ENCODE data around the gene ATXN1.
"Not testable (repeated sequence)": the region's sequence is repeated elsewhere in the genome, so short reads cannot be mapped to it uniquely, and the experiment has no call there.

The ATXN1 gene

DNA sequence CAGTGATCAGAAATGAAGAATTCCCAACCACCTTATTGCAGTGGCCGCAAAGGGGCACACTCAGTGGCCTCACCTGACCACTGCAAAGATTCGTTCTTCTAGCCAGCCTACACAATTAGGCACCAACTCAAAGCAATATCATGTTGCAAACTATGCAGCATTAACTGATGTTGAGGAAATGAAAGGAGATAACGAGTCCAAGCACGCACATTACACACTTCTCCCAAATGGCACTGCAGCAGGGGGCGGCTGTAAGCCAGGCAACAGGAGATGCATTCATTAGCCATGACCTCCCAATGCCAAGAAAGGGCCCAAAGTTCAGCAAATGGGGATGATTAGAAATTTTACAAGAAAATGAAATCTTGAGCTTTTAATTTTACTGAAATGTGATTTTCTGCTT lies 39.3 kb downstream of the ATXN1 start:
- no peak for DNase-seq
- no peak for TF ChIP-seq POLR2A (IDR thresholded peaks at IDR 0.05; ENCODE audit: low read length)
- TF ChIP-seq GATA1 (IDR thresholded peaks at IDR 0.05; ENCODE audit: low read depth, low read length) = no peak

DNA sequence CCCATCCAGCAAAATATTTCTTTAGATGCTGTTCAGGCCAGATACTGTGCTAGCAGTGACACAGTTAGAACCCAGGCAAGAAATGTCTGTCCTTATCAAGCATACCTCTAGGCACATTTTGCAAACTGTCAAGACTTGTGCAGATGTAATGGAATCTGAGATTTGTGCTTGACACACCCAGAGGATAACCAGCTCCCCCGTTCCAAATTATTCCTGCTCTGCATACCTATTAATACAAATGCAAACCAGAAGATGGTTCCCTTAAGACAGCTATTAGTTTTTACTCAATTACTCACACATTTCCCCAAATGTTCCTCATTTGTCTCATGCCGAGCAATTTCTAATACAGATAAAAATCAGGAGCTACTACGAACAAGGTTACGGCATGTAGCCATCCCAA lies 40.4 kb downstream of the ATXN1 start:
- TF ChIP-seq POLR2A (IDR thresholded peaks at IDR 0.05; ENCODE audit: low read length) = no peak
- no peak for TF ChIP-seq GATA1 (IDR thresholded peaks at IDR 0.05; ENCODE audit: low read depth, low read length)
- DNase-seq = no peak

DNA sequence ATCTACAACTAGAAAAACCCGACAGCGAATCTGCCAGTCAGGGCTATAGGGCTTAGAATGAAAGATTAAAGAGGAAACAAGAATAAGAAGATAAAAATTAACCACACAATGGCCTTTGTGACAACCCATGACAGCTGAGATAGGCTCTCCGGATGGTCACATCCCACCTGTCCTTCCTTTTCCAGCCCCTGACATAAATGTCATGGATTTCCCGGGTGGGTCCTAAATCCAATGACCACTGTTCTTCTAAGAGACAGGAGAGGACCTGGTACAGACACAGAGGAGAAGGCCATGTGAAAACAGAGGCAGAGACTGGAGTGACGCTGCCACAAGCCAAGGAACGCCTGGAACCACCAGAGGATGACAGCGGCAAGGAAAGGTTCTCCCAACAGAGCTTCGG lies 41.8 kb downstream of the ATXN1 start:
- no peak for DNase-seq
- no peak for TF ChIP-seq POLR2A (IDR thresholded peaks at IDR 0.05; ENCODE audit: low read length)
- TF ChIP-seq GATA1 (IDR thresholded peaks at IDR 0.05; ENCODE audit: low read depth, low read length) = no peak

DNA sequence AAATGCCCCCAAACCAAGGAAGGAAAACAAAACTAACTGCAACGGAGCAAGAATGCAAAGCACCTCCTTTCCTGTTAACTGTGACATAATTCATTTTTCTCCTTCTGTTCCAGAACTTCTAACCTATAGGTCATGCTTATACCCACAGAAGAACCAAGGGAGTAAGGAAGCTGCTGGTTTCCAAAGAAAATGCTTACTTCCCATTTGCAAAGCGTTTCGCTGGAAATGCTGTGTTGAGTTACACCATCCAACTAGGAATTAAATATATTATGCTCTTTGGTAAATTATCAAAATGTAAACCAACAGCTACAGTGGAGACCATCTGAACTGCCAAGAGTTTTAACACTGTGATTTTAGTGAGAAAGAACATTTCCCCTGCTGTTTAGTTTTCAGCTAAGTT lies 42.9 kb downstream of the ATXN1 start:
- TF ChIP-seq GATA1 (IDR thresholded peaks at IDR 0.05; ENCODE audit: low read depth, low read length) (no peak), POLR2A (IDR thresholded peaks at IDR 0.05; ENCODE audit: low read length) (no peak)
- DNase-seq = no peak

DNA sequence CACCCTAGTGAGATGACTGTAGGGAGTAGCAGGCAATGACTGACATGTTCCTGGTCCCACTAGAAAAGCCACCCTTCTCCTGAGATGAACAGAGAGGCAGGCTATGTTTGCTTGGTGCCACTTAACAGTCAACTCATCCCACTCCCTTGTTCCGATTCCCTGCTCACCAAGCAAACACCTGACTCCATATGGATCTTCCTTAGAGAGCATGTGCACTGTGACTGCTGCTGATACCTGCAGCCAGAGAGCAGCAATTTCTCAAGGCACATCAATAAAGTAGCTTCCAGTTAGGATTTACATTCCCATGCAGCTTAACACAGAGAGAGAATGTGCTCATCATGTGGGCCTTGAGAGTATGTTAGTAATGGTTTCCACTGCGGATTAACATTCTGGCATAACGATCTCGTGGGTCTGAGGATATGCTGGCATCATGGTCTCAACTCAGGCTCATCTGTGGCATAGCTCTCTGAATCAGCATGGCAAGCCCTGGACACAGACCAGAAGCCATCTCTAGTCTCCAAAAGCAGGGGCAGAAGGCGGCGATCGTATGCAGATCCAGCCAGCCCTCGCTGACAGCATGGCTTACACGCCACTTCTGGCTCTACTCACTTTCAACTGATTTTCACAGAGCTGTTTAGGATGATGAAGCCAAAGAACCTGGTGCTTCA lies 43.9 kb downstream of the ATXN1 start:
- TF ChIP-seq GATA1 (IDR thresholded peaks at IDR 0.05; ENCODE audit: low read depth, low read length) (no peak), POLR2A (IDR thresholded peaks at IDR 0.05; ENCODE audit: low read length) (no peak)
- no peak for DNase-seq

DNA sequence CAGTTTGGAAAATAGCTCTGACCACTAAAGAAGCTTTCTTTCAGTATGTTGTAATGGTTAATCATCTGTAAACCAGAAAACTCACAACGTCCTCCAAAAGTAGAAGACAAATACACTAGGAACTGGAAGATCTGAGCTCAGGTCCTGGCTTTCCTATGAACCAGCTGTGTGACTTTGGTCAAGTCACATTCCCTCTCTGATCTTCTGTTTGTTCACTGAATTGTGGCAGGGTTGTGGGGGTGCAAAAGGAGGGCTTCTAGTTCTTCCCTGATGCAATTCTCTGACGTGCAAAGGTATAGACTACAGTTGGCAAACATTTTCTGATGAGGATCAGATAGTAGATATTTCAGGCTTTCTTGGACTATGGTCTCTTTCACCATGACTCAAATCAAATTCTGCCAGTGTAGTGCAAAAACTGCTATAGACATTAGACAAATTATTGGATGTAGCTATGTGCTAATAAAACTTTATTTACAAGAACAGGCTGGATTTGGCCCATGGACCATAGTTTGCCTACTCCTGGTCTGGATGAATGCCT lies 44.9 kb downstream of the ATXN1 start:
- no peak for DNase-seq
- TF ChIP-seq POLR2A (IDR thresholded peaks at IDR 0.05; ENCODE audit: low read length) = no peak
- no peak for TF ChIP-seq GATA1 (IDR thresholded peaks at IDR 0.05; ENCODE audit: low read depth, low read length)

DNA sequence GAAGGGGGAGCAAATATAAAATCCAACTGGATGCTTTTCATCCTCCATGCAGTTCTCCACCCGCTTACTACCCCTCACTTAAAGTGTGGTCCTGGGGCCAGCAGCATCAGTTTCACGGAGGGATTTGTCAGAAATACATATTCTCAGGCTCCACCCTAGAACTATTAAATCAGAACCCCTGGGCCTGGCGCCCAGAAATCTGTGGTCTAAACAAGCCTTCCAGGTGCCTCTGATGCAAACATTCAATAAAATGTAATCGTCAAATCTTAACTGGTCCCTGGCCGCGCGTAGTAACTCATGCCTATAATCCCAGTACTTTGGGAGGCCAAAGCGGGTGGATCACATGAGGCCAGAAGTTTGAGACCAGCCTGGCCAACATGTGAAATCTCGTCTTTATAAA lies 47.7 kb downstream of the ATXN1 start:
- TF ChIP-seq POLR2A (IDR thresholded peaks at IDR 0.05; ENCODE audit: low read length) (no peak), GATA1 (IDR thresholded peaks at IDR 0.05; ENCODE audit: low read depth, low read length) (no peak)
- DNase-seq = no peak

DNA sequence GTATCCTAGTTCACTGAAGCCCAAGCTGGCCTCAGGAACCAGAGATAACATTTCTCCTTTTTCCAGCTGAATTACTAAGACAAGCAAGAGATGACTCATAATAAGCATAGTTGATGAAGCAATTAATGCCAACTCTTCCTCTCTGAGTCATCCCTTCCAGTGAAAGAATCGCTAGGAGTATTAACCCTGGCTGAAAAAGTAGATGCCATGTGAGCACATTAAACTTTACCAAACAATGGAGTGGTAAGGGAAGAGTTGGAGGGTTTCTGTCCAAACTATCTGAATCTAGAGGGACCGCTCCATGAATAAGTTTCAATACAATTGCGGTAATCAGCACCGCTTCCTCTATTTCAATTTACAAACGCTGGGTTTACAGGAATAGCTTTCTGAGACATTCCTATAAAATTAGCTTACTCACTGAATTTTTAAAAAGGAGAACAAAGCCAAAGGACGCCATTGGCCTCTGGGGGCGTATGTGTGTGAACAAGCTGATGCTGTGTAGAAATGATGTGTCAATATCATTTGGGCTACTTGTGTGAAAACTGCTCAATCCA lies 48.3 kb downstream of the ATXN1 start:
- no peak for TF ChIP-seq POLR2A (IDR thresholded peaks at IDR 0.05; ENCODE audit: low read length)
- TF ChIP-seq GATA1 (IDR thresholded peaks at IDR 0.05; ENCODE audit: low read depth, low read length) = no peak
- DNase-seq = peak; percentile 22 to 70

DNA sequence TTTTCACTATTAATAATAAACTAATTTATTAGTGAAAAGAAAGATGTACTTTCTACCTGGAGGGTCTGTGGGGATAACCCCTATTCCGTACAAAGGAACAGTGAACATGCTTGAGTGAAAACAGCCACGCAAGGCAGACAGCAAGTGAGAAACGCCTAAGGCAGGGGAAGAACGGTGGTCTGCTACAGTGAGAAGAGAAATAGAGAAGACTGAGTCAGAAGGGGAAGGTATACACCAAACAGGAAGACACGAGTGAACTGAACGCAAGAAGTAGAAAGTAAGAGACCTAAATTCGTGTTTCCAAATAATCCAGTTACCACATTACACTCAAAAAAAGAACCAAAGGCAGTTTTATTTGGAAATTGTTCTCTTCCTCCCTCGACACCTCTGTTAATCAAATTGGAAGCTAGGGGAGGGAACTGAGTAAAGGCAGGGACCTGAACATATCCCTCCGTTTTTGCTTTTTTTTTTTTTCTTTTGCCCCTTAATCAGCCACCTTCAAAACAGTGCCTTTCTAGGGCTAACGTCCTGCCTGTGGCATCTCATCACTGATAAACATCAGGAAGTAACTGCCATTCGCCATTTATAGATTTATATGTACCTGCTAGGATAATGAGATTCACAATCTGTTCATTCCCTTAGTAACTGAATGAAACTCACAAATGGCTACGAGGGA lies 48.9 kb downstream of the ATXN1 start:
- DNase-seq = peak in 1 of 2 experiments; percentile 41
- TF ChIP-seq GATA1 (IDR thresholded peaks at IDR 0.05; ENCODE audit: low read depth, low read length) (no peak), POLR2A (IDR thresholded peaks at IDR 0.05; ENCODE audit: low read length) (no peak)

DNA sequence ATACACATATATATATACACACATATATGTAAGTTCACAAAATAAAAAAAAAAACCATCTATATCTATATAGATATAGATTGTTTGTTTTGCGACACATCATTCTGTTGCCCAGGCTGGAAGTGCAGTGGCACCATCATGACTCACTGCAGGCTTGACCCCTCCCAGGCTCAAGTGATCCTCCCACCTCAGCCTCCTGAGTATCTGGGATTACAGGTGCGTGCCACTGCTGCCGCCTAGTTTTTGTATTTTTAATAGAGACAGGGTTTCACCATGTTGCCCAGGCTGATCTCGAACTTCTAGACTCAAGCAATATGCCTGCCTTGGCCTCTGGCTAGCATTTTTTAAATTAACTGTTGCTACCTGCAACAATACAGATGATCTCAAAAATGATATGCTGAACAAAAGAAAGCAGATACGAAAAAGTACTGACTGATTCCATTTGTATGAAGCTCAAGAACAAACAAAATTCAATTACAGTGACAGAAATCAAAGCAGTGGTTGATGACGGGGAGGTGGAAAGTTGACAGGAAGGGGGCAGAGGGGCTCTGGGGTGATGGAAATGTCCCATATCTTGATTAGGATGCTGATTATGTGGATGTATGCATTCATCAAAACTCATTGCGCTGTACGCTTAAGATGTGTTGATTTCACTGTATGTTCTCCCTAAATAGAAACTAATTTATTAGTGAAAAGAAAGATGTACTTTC lies 49.6 kb downstream of the ATXN1 start:
- TF ChIP-seq GATA1 (IDR thresholded peaks at IDR 0.05; ENCODE audit: low read depth, low read length) (no peak), POLR2A (IDR thresholded peaks at IDR 0.05; ENCODE audit: low read length) (no peak)
- DNase-seq = peak in 1 of 2 experiments; percentile 28

DNA sequence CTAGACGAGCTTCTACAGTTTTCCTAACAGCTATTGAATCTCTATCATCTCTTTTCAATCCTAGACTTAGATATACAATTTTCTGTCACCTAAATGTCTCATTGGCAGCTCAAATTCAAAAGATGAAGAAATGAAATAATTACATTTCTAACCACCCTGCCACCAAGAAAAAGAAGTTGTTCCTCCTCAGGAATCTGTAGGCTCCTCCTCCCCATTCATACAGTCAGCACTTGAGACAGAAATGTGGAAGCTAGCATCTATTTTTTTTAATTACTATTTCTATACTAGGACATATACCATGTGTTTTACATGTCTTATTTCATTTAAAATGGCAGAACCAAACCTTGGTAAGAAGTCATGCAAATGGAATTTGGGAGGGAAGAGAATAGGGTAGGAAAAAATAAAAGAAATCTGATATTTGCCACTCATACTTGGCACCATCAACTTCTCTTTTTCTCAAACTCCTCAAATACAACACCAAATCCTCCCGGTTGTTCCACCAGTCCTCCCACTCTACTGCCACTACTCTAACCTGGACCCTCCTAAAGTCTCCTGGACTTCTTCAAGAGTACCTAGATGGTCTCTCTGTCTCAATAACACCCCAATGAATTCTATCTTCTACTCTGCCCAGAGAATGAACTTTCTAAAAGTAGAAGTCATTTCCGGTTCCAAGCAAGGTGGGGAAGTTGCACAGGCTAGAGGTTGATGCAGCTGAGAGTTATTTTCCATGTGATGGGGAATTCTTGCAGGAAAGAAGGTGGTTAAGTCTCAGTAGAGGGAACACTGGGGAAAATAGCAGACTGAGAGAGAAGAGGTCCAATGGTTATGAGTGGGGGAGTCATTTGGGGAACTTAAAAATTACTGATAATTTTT lies 54.1 kb downstream of the ATXN1 start:
- TF ChIP-seq GATA1 (IDR thresholded peaks at IDR 0.05; ENCODE audit: low read depth, low read length) = no peak
- TF ChIP-seq POLR2A (IDR thresholded peaks at IDR 0.05; ENCODE audit: low read length) = no peak

DNA sequence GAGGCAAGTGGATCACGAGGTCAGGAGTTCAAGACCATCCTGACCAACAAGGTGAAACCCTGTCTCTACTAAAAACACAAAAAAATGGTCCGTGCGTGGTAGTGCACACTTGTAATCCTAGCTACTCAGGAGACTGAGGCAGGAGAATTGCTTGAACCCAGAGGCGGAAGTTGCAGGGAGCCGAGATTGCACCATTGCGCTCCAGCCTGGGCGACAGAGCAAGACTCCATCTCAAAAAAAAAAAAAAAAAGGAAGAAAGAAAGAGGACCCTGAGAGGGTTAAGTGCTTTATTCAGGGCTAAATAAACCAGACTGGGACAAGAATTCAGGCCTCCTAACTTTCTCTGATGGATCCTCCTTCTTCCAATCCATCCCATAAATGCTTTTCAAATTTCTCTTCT lies 54.8 kb downstream of the ATXN1 start:
- not testable (repeated sequence) for DNase-seq

More for the DNA sequence above, 54.1 kb downstream of the ATXN1 start:
- DNase-seq = no peak

DNA sequence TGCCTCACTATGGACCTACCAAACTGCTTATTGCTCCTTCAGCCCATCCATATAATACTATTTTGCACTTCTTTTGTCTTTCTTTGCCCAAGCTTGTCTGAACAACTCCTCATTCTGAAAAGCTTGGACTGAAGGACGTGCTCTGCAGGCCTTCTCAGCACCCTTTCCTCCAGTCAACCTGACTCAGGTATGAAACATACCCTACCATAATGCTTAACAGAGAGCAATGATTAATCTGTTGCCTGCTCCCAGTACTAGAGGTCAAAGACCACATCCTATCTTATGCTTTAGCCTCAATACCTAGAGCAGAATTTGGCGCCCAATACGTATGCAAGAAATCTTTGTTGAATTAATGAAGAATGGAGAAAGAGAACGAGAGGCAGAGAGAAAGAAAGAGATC lies 55.2 kb downstream of the ATXN1 start:
- no peak for TF ChIP-seq POLR2A (IDR thresholded peaks at IDR 0.05; ENCODE audit: low read length)
- no peak for TF ChIP-seq GATA1 (IDR thresholded peaks at IDR 0.05; ENCODE audit: low read depth, low read length)
- DNase-seq = no peak
